Psoas muscle (tissue), 8 donors: Measurements from ENCODE around the gene DNAH3. TPM values are rescaled to one million over a fixed set of nuclear protein-coding genes. Genes with fewer than 3 reads are reported as not detected.

Experiments
- ATAC-seq, 4 donors: fragments of 200-7000 bp; cut with Tn5 transposase; one replicate each; pipeline ENCODE4 v1.9.1; 2020; ENCODE audit warnings: moderate library complexity in 3 of 4, mild to moderate bottlenecking in 2 of 4
- DNase-seq, 2 donors: peaks; one replicate each; pipeline ENCODE4 v3.0.0-alpha.2; 2020
- H3K27ac ChIP-seq: fragments of 200-600 bp; one replicate; pipeline ENCODE4 v1.8.0; 2022
- H3K27me3 ChIP-seq, 3 donors: fragments of 200-600 bp in 1 of 3; one replicate each; pipeline versions ENCODE4 v1.6.1 to v1.8.0; 2013 to 2022; ENCODE audit warnings: low read length in 2 of 3, mild to moderate bottlenecking in 2 of 3, moderate library complexity in 1 of 3; ENCODE audit not compliant: insufficient read depth in 3 of 3
- H3K36me3 ChIP-seq, 2 donors: fragments of 200-600 bp in 1 of 2; one replicate each; pipeline versions ENCODE4 v1.6.1 to v1.8.0; 2013 to 2022; ENCODE audit warnings: low read depth in 1 of 2, mild to moderate bottlenecking in 1 of 2, moderate library complexity in 1 of 2; ENCODE audit not compliant: insufficient read depth in 1 of 2
- H3K4me1 ChIP-seq: fragments of 200-600 bp; one replicate; pipeline ENCODE4 v1.8.0; 2022
- H3K4me3 ChIP-seq: fragments of 200-600 bp; one replicate; pipeline ENCODE4 v1.8.0; 2022; ENCODE audit warnings: mild to moderate bottlenecking
- H3K9me3 ChIP-seq: fragments of 200-600 bp; one replicate; pipeline ENCODE4 v1.8.0; 2022
- CTCF ChIP-seq: fragments of 200-600 bp; IDR thresholded peaks from one replicate; pipeline ENCODE4 v1.8.0; 2022; ENCODE audit warnings: antibody characterized with exemption
- WGBS, 3 donors: extraction: QIAGEN DNeasy Blood & Tissue Kit; methylation state at CpG; one replicate each; pipeline versions ENCODE4 v1.1.6 to v1.1.7; 2013; 5-methylcytosine and 5-hydroxymethylcytosine counted together
- intact Hi-C, 2 donors: fragments of 100-400 bp; cut with DNase I; formaldehyde crosslinking; loops; one replicate each; pipeline versions ENCODE4 v1.11.0 to v1.14.2; 2022
- polyA plus RNA-seq, 3 donors: library from polyadenylated mRNA; stranded (reverse); fragments of 200-250 nt; gene quantifications; one replicate each; pipeline ENCODE4 v1.2.3, GENCODE V29; 2013
- total RNA-seq, 4 donors: library from RNA; stranded (reverse); fragmentation: NEBNext Ultra II Directional in 2 of 4; extraction: Animal tissue kit (Norgen Biotek cat#: 25700) in 2 of 4; gene quantifications; one replicate each; pipeline versions ENCODE4 v1.2.1 to v1.2.4, GENCODE V29; 2021 to 2023
- donor health status: healthy with polysubstance abuse.
- donor health status: DM: no; HTN: no; CAD: no; lungs with moderate emphysema.
- donor health status: Bipolar disorder and iron deficiency.
- donor health status: healthy.
- donor health status: DM: yes; HTN: yes; CAD: no.
- donor health status: DM: no; HTN: no; CAD: no.
- donor health status: DM: no; HTN: no; CAD: no.
- donor health status: DM: yes; HTN: yes; CAD: no.

The DNAH3 gene
- total and polyA plus RNA-seq, 7 donors: 0.01 to 2.1 (median 0.17) TPM; not detected in 1

DNA sequence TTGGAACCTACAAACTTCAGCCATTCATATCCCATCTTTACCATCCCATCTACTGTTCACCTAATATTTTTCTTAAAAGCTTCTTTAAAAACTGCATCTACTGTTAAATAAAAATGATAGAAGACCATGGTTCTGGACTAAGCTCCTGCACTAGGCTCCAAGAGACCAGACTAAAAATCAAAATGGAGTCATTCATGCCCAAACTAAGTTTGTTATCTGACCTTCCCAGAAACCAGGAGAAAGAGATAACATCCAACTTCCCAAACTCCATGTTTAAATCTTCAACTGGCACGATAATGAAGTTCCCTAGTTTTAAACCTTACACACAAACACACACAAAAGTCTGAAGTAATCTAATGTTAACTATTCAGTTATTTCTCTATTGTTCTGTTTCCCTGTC is 264.3 kb downstream of the DNAH3 start:
- Histone ChIP-seq H3K36me3 (no peaks in the 10 kb centered on the region), H3K4me3 (no peak overlapping the region), H3K9me3 (no peaks in the 10 kb centered on the region), H3K27ac (no peak overlapping the region), H3K4me1 (peaks cover 12% of the 10 kb centered on the region), H3K27me3 (no peaks in the 10 kb centered on the region)
- no peak for TF ChIP-seq CTCF
- intact Hi-C loops: no loop called here
- no peak for DNase-seq
- no peak for ATAC-seq
- WGBS, 3 donors: 0 to 91% (median 1%) methylated on average over 1 of the region's 1 CpG

- intact Hi-C loops: no loop called here
- Histone ChIP-seq H3K36me3 (no peaks in the 10 kb centered on the region), H3K9me3 (no peaks in the 10 kb centered on the region), H3K27ac (no peak overlapping the region), H3K4me3 (no peak overlapping the region), H3K27me3 (no peaks in the 10 kb centered on the region), H3K4me1 (peaks cover 22% of the 10 kb centered on the region)
- WGBS, 3 donors: 84 to 88% (median 88%) methylated on average over 1 of the region's 1 CpG
- no peak for TF ChIP-seq CTCF
- DNase-seq: no peak
- ATAC-seq: no peak
Observed at GRCh38 chr16:20884240-20884556, 266.4 kb downstream of the DNAH3 start.

DNA sequence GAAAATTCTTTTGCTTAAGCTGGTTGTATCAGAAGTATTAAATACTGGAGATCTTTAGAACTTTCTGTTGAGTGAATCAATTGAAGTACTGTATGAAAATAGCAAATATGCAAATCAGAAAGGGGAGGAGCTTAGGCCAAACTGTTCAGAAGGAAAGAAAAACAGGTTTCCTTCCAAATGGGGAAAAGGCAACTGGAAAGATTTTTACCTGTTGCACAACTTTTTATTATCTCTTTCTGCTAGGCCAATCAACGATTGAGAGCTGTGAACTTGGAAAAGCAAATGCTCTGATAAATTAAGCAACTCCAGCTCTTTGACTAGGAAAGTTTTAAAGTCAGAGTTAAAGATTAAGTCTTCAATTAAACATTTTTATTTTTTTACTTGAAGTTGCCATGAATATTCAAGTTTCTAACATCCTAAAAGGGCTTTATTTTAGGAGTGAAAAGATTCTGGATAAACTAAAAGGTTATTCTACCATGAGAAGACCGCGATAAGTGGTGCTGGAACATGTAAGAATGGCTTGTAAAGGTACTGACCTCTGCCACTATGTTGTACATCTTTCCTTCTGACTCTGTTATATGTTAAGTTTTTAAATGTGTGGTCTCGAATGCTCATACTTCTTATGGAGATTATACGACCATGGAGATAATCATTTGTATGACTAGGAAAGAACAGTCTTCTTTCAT is 266.9 kb downstream of the DNAH3 start:
- Histone ChIP-seq H3K36me3 (no peaks in the 10 kb centered on the region), H3K27ac (no peak overlapping the region), H3K27me3 (no peaks in the 10 kb centered on the region), H3K9me3 (no peaks in the 10 kb centered on the region), H3K4me3 (no peak overlapping the region), H3K4me1 (peaks cover 27% of the 10 kb centered on the region)
- TF ChIP-seq CTCF: no peak
- intact Hi-C loops: no loop called here
- WGBS, 3 donors: 84 to 86% (median 86%) methylated on average over 5 of the region's 5 CpGs
- no peak for ATAC-seq
- no peak for DNase-seq

Other genes with a start within 250 kb of the DNAH3 start
- gene LDAF1, start 7.8 kb upstream of the DNAH3 start, total RNA-seq: 10 to 100 TPM; 25.7 to 57.3 (median 39.4) TPM
- 10 to 100 TPM; 26.7 to 50.8 (median 32.2) TPM for gene LDAF1, start 7.8 kb upstream of the DNAH3 start, polyA plus RNA-seq
- not detected for gene ZP2, start 60.7 kb upstream of the DNAH3 start, total RNA-seq
- not detected for gene ZP2, start 60.7 kb upstream of the DNAH3 start, polyA plus RNA-seq
- not detected for gene ANKS4B, start 82.9 kb upstream of the DNAH3 start, total RNA-seq
- gene ANKS4B, start 82.9 kb upstream of the DNAH3 start, polyA plus RNA-seq: under 1 TPM in 1 of 3 donors, not detected in 2; 0.01 TPM
- gene CRYM, start 127.4 kb upstream of the DNAH3 start, total RNA-seq: 10 to 100 TPM in 1 of 4 donors, 1 to 10 TPM in 2, under 1 TPM in 1; 0.25 to 33.4 (median 3.9) TPM
- 1 to 10 TPM in 2 of 3 donors, under 1 TPM in 1; 0.39 to 6.8 (median 1.0) TPM for gene CRYM, start 127.4 kb upstream of the DNAH3 start, polyA plus RNA-seq